ENCODE data around the gene WIPF1. TPM values are rescaled to one million over a fixed set of nuclear protein-coding genes. Genes with fewer than 3 reads are reported as not detected.

WIPF1 gene
- total and polyA plus RNA-seq, 2 donors (not counting 3 experiments of a cell fraction or from before 2014, with no cell fraction given): 15.3 to 42.0 TPM

GRCh38 chr2:174635776-174636404 is 38.3 kb upstream of the WIPF1 start:
- peaks cover 3% of the 10 kb centered on the region for H3K4me1 ChIP-seq (ENCODE audit: control insufficient read depth, extremely low read depth, insufficient read depth, low read length)
- H3K9me3 ChIP-seq (replicated peaks; ENCODE audit: control insufficient read depth, insufficient read depth, low read length): no peaks in the 10 kb centered on the region
- H2AFZ ChIP-seq (ENCODE audit: low read depth, low read length): no peak overlapping the region
- no peak for TF ChIP-seq GATA2 (IDR thresholded peaks at IDR 0.05; ENCODE audit: insufficient read depth, insufficient read length, low read depth, low read length)
- no peak for TF ChIP-seq EZH2 (IDR thresholded peaks at IDR 0.05; ENCODE audit: borderline replicate concordance, low read depth, low read length, severe bottlenecking)
- no peak for TF ChIP-seq POLR2A (IDR thresholded peaks at IDR 0.05; ENCODE audit: low read depth, low read length)
- TF ChIP-seq POLR2AphosphoS5 (IDR thresholded peaks at IDR 0.05; ENCODE audit: insufficient read depth, low read depth, low read length): no peak
- TF ChIP-seq MAX (IDR thresholded peaks at IDR 0.05; ENCODE audit: insufficient read depth, insufficient read length): no peak
- no peak for TF ChIP-seq JUN (IDR thresholded peaks at IDR 0.05; ENCODE audit: borderline replicate concordance, insufficient read depth, insufficient read length, low read depth)
- TF ChIP-seq FOS (IDR thresholded peaks at IDR 0.05; ENCODE audit: borderline replicate concordance, insufficient read depth, low read length): no peak
- no peak for TF ChIP-seq CTCF (IDR thresholded peaks at IDR 0.05; ENCODE audit: extremely low read depth in 1 of 2, insufficient read depth in 1 of 2, low read depth in 1 of 2, low read length in 2 of 2)
- H3K9ac ChIP-seq (replicated peaks; ENCODE audit: extremely low read depth, insufficient read depth, low read length): no peak overlapping the region
- dilution Hi-C loops (cut with MboI; ENCODE audit: extremely low pct_ligation_motif_present, low sequenced_read_pairs) (no loop called here), intact Hi-C loops (cut with micrococcal nuclease) (no loop called here)
- no peak for DNase-seq (ENCODE audit: low read depth, low spot score)
- FAIRE-seq: no peak
- H3K79me2 ChIP-seq (ENCODE audit: control insufficient read depth, insufficient read depth, low read length): no peaks in the 10 kb centered on the region
- ChIA-PET POLR2A (no interaction called here), CTCF (no interaction called here)
- no peaks in the 10 kb centered on the region for H3K36me3 ChIP-seq (ENCODE audit: control insufficient read depth in 2 of 2, extremely low read depth in 1 of 2, insufficient read depth in 2 of 2, low read length in 2 of 2)
- no peak overlapping the region for H3K27ac ChIP-seq (ENCODE audit: insufficient read depth, low read depth, low read length)
- no peaks in the 10 kb centered on the region for H3K27me3 ChIP-seq (ENCODE audit: control insufficient read depth in 2 of 2, insufficient read depth in 2 of 2, low read length in 2 of 2)
- H4K20me1 ChIP-seq (replicated peaks; ENCODE audit: control insufficient read depth, extremely low read depth, insufficient read depth, low read length): no peaks in the 10 kb centered on the region
- no peak overlapping the region for H3K4me3 ChIP-seq (replicated peaks in 1 of 3; ENCODE audit: insufficient read depth in 1 of 3, low read depth in 1 of 3, low read length in 3 of 3)
- no TSS peak for BruUV-seq (replicated peaks)
- no peaks in the 10 kb centered on the region for H3K9me1 ChIP-seq (replicated peaks; ENCODE audit: control insufficient read depth, extremely low read depth, insufficient read depth, low read length)
- H3K4me2 ChIP-seq (ENCODE audit: insufficient read depth, low read length): no peak overlapping the region

Measured in endothelial cell of umbilical vein (primary cell).